NT2/D1 (cell line): ENCODE data around the gene PLCXD3.

Experiments used
- SUZ12 ChIP-seq: IDR thresholded peaks from 2 replicates; pipeline ENCODE4 v1.6.1; 2011; ENCODE audit not compliant: insufficient read length, insufficient read depth; ENCODE audit errors: extremely low read depth
- YY1 ChIP-seq: IDR thresholded peaks from 2 replicates; pipeline ENCODE4 v1.6.1; 2011; ENCODE audit not compliant: insufficient read length, insufficient read depth
- ZNF274 ChIP-seq: IDR thresholded peaks from 2 replicates; pipeline ENCODE4 v1.6.1; 2011; ENCODE audit warnings: mild to moderate bottlenecking, low read depth, low read length

DNA sequence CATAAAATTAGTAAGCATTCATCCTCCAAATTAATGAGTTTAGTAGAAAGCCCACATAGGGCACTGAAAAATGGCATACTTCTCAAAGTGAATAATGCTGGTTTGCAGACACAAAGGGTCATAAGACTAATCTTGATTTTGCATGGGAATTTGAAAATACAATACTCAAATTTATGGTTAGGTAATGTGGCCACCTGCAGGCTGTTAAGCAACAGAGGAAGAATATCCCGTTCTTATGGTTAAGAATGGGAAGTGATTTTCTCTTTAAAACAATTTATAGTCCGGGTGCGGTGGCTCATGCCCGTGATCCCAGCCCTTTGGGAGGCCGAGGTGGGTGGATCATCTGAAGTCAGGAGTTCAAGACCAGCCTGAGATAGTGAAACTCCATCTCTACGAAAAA is 9.4 kb upstream of the PLCXD3 start:
- TF ChIP-seq ZNF274, result no peak
- TF ChIP-seq YY1, result no peak
- no peak for TF ChIP-seq SUZ12
